ENCODE data around the gene HMGCS1.

DNA sequence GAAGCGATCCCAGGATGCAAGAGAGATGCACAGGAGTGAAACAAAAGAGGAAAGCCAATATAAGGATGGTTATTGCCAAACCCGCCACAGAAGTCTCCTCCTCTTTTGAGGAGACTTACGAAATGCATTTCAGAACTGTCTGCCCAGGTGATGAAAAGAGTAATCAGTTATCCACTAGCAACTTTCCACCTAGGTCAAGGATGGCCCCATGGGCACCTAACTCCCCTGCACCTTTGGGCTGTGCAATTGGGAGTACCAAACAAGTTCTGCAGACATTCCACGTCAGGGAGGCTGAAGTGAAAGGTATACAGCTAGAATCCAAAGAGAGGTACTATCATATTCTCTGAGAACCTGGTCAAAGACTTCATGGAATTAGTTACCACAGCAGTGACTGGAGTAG lies 25.7 kb downstream of the HMGCS1 start:
- no peak for TF ChIP-seq SRF (IDR thresholded peaks at IDR 0.05; ENCODE audit: low read depth, low read length)
- no peak for TF ChIP-seq RNF2 (conservative IDR thresholded peaks at IDR 0.05; ENCODE audit: low read depth)
- TF ChIP-seq CTCF (CRISPR knock-in tag; IDR thresholded peaks at IDR 0.05): no peak
- TF ChIP-seq REST (IDR thresholded peaks at IDR 0.05; ENCODE audit: borderline replicate concordance in 1 of 2, low read depth in 1 of 2, low read length in 2 of 2): no peak
- TF ChIP-seq ATF5 (CRISPR knock-in tag; IDR thresholded peaks at IDR 0.05; ENCODE audit: low read depth): no peak
- TF ChIP-seq ISX (CRISPR knock-in tag; conservative IDR thresholded peaks at IDR 0.05): no peak
- no peak for TF ChIP-seq ZNF274 (CRISPR knock-in tag; IDR thresholded peaks at IDR 0.05)
- no peak for TF ChIP-seq EP300 (IDR thresholded peaks at IDR 0.05; ENCODE audit: low read depth in 2 of 2, low read length in 2 of 2)
- TF ChIP-seq EP300 (CRISPR knock-in tag; IDR thresholded peaks at IDR 0.05; ENCODE audit: borderline replicate concordance): no peak
